Mononuclear cell (primary cell): ENCODE measurements around the gene SPRR1A. TPM values are rescaled to one million over a fixed set of nuclear protein-coding genes. Genes with fewer than 3 reads are reported as not detected.
"Not testable (repeated sequence)": the region's sequence is repeated elsewhere in the genome, so short reads cannot be mapped to it uniquely, and the experiment has no call there.

ENCODE experiments used
- H3K27me3 ChIP-seq: 2 replicates; pipeline ENCODE4 v1.6.0; 2011; ENCODE audit warnings: low read length, control low read depth; ENCODE audit not compliant: insufficient read depth
- H3K4me1 ChIP-seq: 2 replicates; pipeline ENCODE4 v1.5.1; 2011; ENCODE audit warnings: mild to moderate bottlenecking, low read length, control low read depth; ENCODE audit not compliant: insufficient read depth
- H3K4me3 ChIP-seq: 2 replicates; pipeline ENCODE4 v1.5.1; 2011; ENCODE audit warnings: mild to moderate bottlenecking, low read length, moderate library complexity
- H3K9me3 ChIP-seq: 2 replicates; pipeline ENCODE4 v1.5.1; 2011; ENCODE audit warnings: low read depth, mild to moderate bottlenecking, control low read depth, low read length
- total RNA-seq: library from RNA; depleted of rRNA; stranded (reverse); fragments of >200 nt; gene quantifications from one replicate; pipeline ENCODE4 v1.2.3, GENCODE V29; 2012

The SPRR1A gene
- total RNA-seq, 1 donor = not detected

- H3K4me1 ChIP-seq = no peaks in the 10 kb centered on the region
- no peaks in the 10 kb centered on the region for H3K9me3 ChIP-seq
- H3K27me3 ChIP-seq = peaks cover 5% of the 10 kb centered on the region
- no peak overlapping the region for H3K4me3 ChIP-seq
Observed at GRCh38 chr1:152993186-152993585, 9.3 kb downstream of the SPRR1A start.

GRCh38 chr1:152995842-152996241, 12.0 kb downstream of the SPRR1A start:
- no peaks in the 10 kb centered on the region for H3K27me3 ChIP-seq

GRCh38 chr1:152996633-152997400, 12.9 kb downstream of the SPRR1A start:
- no peak overlapping the region for H3K4me3 ChIP-seq
- no peaks in the 10 kb centered on the region for H3K27me3 ChIP-seq
- no peaks in the 10 kb centered on the region for H3K4me1 ChIP-seq
- H3K9me3 ChIP-seq = no peaks in the 10 kb centered on the region

More at GRCh38 chr1:152995842-152996241, 12.0 kb downstream of the SPRR1A start:
- Histone ChIP-seq H3K4me1 (no peaks in the 10 kb centered on the region), H3K4me3 (no peak overlapping the region), H3K9me3 (no peaks in the 10 kb centered on the region)

GRCh38 chr1:152997901-152998300, 14.0 kb downstream of the SPRR1A start:
- Histone ChIP-seq H3K9me3 (no peaks in the 10 kb centered on the region), H3K4me3 (no peak overlapping the region)

GRCh38 chr1:152998476-152998875, 14.6 kb downstream of the SPRR1A start:
- Histone ChIP-seq H3K27me3 (no peaks in the 10 kb centered on the region), H3K4me1 (no peaks in the 10 kb centered on the region), H3K9me3 (no peaks in the 10 kb centered on the region), H3K4me3 (no peak overlapping the region)

More at GRCh38 chr1:152997901-152998300, 14.0 kb downstream of the SPRR1A start:
- H3K4me1 ChIP-seq = no peaks in the 10 kb centered on the region
- H3K27me3 ChIP-seq = no peaks in the 10 kb centered on the region

GRCh38 chr1:152999818-153000217, 15.9 kb downstream of the SPRR1A start:
- Histone ChIP-seq H3K4me3 (no peak overlapping the region), H3K9me3 (no peaks in the 10 kb centered on the region), H3K27me3 (no peaks in the 10 kb centered on the region), H3K4me1 (no peaks in the 10 kb centered on the region)

GRCh38 chr1:153000294-153000693, 16.4 kb downstream of the SPRR1A start:
- no peaks in the 10 kb centered on the region for H3K27me3 ChIP-seq
- H3K9me3 ChIP-seq = no peaks in the 10 kb centered on the region
- no peaks in the 10 kb centered on the region for H3K4me1 ChIP-seq
- no peak overlapping the region for H3K4me3 ChIP-seq

GRCh38 chr1:153001382-153001781, 17.5 kb downstream of the SPRR1A start, which contains the start of gene SPRR3:
Gene SPRR3, plus strand, starts transcription at chr1:153001749. Its CDS starts 1,272 bp downstream, at chr1:153003021.
- Histone ChIP-seq H3K4me3 (no peak within 1 kb of the TSS), H3K27me3 (no peaks in the 10 kb centered on the region), H3K9me3 (no peaks in the 10 kb centered on the region)

GRCh38 chr1:153011235-153011758, 27.4 kb downstream of the SPRR1A start:
- H3K9me3 ChIP-seq, H3K4me1 ChIP-seq, H3K4me3 ChIP-seq, H3K27me3 ChIP-seq: not testable (repeated sequence)

More at GRCh38 chr1:153001382-153001781, 17.5 kb downstream of the SPRR1A start, which contains the start of gene SPRR3:
- H3K4me1 ChIP-seq = no peaks in the 10 kb centered on the region

GRCh38 chr1:153021829-153022228, 37.9 kb downstream of the SPRR1A start:
- H3K4me1 ChIP-seq, H3K9me3 ChIP-seq, H3K27me3 ChIP-seq, H3K4me3 ChIP-seq: not testable (repeated sequence)

- H3K4me1 ChIP-seq, H3K27me3 ChIP-seq, H3K4me3 ChIP-seq, H3K9me3 ChIP-seq: not testable (repeated sequence)
Observed at GRCh38 chr1:153022340-153022739, 38.5 kb downstream of the SPRR1A start.

- Histone ChIP-seq H3K4me1 (no peaks in the 10 kb centered on the region), H3K4me3 (no peak overlapping the region), H3K9me3 (no peaks in the 10 kb centered on the region), H3K27me3 (no peaks in the 10 kb centered on the region)
Observed at GRCh38 chr1:153023109-153023508, 39.2 kb downstream of the SPRR1A start.

- H3K4me3 ChIP-seq = no peak overlapping the region
- no peaks in the 10 kb centered on the region for H3K27me3 ChIP-seq
- H3K9me3 ChIP-seq = no peaks in the 10 kb centered on the region
- no peaks in the 10 kb centered on the region for H3K4me1 ChIP-seq
Observed at GRCh38 chr1:153024413-153024812, 40.5 kb downstream of the SPRR1A start.

- Histone ChIP-seq H3K4me1 (no peaks in the 10 kb centered on the region), H3K27me3 (no peaks in the 10 kb centered on the region), H3K9me3 (no peaks in the 10 kb centered on the region), H3K4me3 (no peak overlapping the region)
Observed at GRCh38 chr1:153025797-153026196, 41.9 kb downstream of the SPRR1A start.

GRCh38 chr1:153028766-153029165, 44.9 kb downstream of the SPRR1A start:
- H3K4me3 ChIP-seq = no peak overlapping the region
- no peaks in the 10 kb centered on the region for H3K9me3 ChIP-seq
- H3K4me1 ChIP-seq = no peaks in the 10 kb centered on the region
- no peaks in the 10 kb centered on the region for H3K27me3 ChIP-seq

- H3K4me1 ChIP-seq = no peaks in the 10 kb centered on the region
- no peaks in the 10 kb centered on the region for H3K27me3 ChIP-seq
- H3K9me3 ChIP-seq = no peaks in the 10 kb centered on the region
- no peak within 1 kb of the TSS for H3K4me3 ChIP-seq
Observed at GRCh38 chr1:153030895-153031294, 47.0 kb downstream of the SPRR1A start, which contains the start of gene SPRR1B. Gene SPRR1B, plus strand, starts transcription at chr1:153031203. Its CDS starts 1,143 bp downstream, at chr1:153032346.
